NCI-H460 (cell line): ENCODE results near the gene SEPTIN6. TPM values are rescaled to one million over a fixed set of nuclear protein-coding genes. Genes with fewer than 3 reads are reported as not detected.

Experiments
- DNase-seq: peaks from one replicate; pipeline ENCODE4 v3.0.0-alpha.2; 2016; ENCODE audit warnings: low read depth; ENCODE audit errors: extremely low read depth
- polyA plus RNA-seq: library from polyadenylated mRNA; depleted of rRNA; stranded (reverse); fragments of >200 nt; gene quantifications from 2 replicates; pipeline ENCODE4 v1.2.3, GENCODE V29; 2014; cell fraction: nucleus; rRNA removed
- total RNA-seq: library from RNA; depleted of rRNA; stranded (reverse); fragments of >200 nt; shearing (Covaris generic); gene quantifications from 2 replicates; pipeline ENCODE4 v1.2.3, GENCODE V29; 2014; rRNA removed

Gene SEPTIN6
- total RNA-seq = 7.0 and 8.9 TPM in 2 replicates
- 13.2 and 19.9 TPM in 2 replicates for polyA plus RNA-seq

- peak; percentile 53 for DNase-seq
Measured at GRCh38 chrX:119693040-119693995, at the start of gene SEPTIN6. Gene SEPTIN6 (minus strand): TSS chrX:119693168. CDS start chrX:119693105, 63 bp downstream.

DNA sequence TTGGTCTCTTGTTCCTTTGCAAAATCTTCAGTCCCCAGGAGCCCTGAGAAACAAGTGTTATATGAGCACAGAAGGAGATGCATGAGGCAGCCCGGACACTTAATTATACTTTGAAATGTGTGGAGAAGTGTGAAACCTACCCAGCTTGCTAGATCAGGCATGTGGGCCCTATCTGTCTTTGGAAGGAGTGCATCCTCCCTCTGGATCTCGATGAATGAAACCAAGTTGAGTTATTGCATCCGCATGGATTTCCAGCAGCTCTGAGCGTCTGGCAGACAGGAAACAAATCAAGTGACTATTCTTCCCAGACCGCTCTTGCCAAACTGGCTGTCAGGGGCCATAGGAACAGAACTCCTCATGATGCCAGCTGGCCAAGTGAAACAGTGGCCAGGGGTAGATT lies 45.8 kb upstream of the SEPTIN6 start:
- DNase-seq = no peak

- DNase-seq = no peak
Measured at GRCh38 chrX:119736206-119736764, 43.3 kb upstream of the SEPTIN6 start.

DNA sequence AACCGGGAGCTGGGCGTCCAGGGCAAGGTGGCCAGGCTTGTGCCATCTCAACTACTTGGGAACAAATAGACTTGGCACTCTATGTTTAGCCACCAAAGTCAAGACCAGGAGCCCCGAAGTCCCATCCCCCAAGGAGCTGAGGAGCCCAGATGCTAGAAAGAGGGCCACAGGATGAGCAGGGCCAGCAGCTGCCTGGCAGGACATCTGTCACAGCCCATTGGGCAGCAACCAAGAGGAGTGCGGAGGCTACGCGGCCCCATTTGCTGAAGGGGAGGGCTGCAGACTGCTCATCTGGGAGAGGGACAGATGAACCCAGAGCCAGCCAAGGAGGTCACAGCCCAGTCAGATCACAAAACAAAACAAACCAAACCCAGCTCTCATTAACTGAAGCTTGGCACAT lies 42.5 kb upstream of the SEPTIN6 start:
- DNase-seq = no peak

DNA sequence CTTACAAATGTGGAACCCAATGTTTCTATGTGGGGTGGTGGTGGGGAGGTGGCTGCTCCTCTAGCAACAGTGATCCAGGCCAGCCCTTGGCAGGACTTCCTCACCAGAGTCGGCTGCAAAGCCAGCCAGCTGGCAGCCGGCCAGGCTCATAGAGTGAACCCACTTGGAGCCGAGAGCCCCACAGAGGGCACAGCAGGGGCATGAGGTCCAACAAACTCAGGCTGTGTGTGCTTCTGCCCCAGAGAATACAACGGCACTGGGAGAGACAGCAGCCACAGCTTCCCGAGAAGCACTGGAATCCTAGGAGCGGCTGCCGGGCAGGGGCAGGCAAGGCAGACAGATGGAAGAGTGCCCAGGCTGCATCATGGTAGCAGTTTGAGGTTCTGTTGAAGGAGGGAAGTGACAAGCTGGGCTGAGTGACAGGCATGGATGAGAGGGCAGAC lies 42.0 kb upstream of the SEPTIN6 start:
- no peak for DNase-seq

DNA sequence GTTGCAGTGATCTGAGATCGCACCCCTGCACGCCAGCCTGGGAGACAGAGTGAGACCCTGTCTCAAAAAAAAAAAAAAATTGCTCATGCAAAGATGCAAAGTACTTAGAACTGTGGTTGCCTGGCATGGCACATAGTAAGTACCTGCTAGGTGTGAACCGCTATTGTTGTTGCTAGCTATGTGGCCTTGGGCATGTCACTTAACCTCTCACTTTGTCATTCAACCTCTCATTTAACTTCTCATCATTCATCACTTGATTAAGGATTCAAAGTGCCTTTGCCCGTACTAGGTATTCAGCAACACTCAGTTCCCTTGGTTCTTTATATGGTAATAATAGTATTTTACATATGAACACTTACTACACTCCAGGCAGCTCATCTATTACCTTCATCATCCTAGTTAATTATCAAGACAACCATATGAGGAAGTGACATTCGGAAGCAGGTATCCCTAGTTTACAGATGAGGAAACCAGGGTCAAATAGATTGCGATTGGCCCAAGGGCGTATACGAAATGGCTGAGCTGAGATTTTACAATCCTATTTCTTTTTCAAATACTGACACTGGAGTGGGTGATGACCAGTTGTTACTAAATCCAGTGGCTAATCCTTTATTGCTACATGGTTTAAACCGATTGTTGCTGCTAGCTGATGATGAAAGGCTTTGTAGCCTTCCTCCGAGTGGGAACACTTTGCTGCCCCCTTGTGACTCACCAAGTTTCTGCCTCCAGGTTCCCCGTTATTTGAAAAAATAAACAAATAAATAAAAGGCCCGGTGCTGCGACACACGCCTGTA lies 36.6 kb upstream of the SEPTIN6 start:
- DNase-seq = peak; percentile 64

- DNase-seq = peak; percentile 26
Measured at GRCh38 chrX:119728487-119728886, 35.5 kb upstream of the SEPTIN6 start.

- DNase-seq = no peak
Measured at GRCh38 chrX:119726900-119727555, 34.1 kb upstream of the SEPTIN6 start.

GRCh38 chrX:119721926-119722325 lies 29.0 kb upstream of the SEPTIN6 start:
- DNase-seq = no peak

GRCh38 chrX:119721487-119721886 lies 28.5 kb upstream of the SEPTIN6 start:
- DNase-seq = no peak

DNA sequence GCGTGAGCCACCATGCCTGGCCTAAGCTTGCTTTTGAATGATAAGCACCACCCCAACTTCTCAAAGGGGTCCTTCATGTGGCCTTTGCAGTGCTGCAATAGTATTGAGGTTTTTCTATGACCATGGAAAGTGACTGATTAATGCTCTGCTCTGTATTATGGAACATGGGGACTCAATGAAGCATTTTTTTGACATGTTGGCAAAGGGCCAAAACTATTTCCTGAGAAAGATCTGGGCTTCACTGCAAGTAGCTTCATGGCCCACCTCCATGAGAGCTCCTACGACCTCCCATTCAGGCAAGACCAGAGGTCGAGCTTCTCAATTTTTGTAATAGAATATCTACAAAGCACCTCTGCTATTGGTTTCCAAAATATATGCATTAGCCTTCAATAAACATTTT lies 16.7 kb upstream of the SEPTIN6 start:
- DNase-seq = no peak

GRCh38 chrX:119708936-119709335 lies 16.0 kb upstream of the SEPTIN6 start:
- no peak for DNase-seq

DNA sequence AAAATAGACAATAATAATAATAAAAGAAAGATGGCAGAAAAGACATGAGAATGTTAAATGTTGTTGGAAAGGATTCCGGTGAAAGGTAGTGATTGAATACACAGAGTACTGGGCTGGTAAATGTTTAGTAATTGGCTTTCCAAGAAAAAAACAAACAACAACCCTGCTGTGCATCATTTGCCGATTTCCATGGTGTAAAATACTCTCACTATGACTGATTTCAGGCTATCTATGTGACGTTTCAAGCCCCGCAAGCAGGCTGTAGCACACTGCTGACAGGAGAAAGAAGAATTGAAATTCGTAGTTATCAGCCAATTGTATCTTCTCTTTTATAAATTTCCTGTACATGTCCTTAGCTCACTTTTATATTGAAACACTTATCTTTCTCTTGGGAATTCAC lies 13.6 kb upstream of the SEPTIN6 start:
- DNase-seq = no peak

DNA sequence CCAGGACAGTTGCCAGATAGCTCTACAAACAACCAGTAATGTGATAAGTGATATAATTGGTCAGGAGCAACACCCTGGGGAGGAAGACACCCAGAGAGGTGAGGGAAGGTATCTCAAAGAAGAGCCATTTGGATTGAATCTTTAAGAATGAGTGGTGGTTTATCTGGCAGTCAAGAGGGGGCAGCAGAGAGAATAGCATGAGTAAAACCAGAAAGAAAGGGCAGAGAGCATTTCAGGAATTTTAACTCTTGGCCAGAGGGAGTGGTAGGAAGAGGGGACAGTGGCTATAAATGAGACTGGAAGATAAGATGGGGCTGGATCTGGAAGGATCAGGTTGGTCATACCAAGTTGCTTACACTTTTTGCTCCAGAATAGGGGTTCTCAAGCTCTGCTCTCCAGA lies 5.9 kb upstream of the SEPTIN6 start:
- peak; percentile 63 for DNase-seq

DNA sequence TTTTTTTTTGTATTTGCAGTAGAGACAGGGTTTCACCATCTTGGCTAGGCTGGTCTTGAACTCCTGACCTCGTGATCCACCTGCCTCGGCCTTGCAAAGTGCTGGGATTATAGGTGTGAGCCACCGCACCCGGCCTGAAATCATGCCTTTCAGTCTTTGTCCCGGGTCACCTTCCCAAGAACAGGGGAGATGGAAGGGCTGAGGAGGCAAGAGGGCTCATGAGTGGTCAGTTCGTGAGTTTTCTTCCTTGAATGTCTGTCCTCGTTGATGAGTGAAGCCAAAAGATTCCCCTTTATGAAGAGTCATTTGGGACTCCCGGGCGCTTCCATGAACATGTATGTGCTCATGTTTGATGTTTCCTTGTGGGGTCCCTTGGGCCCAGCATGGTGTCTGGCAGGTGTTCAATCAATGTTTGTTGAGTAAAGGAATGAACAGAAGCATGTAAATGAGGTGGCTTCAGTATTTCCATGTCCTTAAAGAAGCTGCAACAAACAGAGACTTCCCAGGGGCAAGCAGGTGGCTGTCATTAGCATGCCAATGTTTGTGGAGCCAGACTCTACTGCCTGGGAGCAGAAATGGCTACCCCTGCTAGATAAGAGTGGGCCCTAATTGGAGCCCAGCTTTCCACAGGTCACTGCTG lies 3.4 kb upstream of the SEPTIN6 start:
- DNase-seq = no peak

- no peak for DNase-seq
Measured at GRCh38 chrX:119695535-119696050, 2.6 kb upstream of the SEPTIN6 start.

GRCh38 chrX:119694601-119695534 lies 1.9 kb upstream of the SEPTIN6 start:
- DNase-seq = no peak

DNA sequence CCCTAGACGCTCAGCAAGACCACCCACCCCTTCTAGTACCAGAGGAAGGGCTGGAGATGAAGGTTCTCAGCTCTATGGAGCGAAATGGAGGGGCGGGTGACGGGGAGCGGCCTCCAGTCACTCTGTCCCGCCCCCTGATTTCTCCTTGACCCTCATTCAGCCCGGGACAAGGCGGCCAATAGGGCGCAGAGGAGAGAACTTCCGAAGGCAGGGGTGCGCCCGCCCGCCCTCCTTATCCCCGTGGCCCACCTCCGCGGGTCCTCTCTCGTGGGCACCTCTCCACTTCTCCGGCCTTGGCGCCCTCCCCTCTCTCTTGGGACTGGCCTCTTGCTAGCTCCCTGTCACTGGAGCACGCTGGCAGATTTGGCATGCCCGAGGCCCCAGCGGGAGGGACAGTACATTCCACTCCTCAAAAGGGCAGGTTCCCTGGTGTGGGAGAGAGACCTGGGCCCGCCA lies 1.1 kb upstream of the SEPTIN6 start:
- no peak for DNase-seq
